PC-3 (cell line): ENCODE measurements around the gene DUSP18.

Source experiments
- CTCF ChIP-seq: fragments of 300-600 bp; sonication (generic); conservative IDR thresholded peaks from 2 replicates; pipeline ENCODE4 v1.5.1; 2017; ENCODE audit warnings: antibody characterized with exemption, low read depth, mild to moderate bottlenecking, low read length
- EZH2 ChIP-seq: fragments of 300-600 bp; sonication (generic); IDR thresholded peaks from one replicate; pipeline ENCODE4 v1.6.1; 2017; ENCODE audit warnings: antibody characterized with exemption, mild to moderate bottlenecking, low read length; ENCODE audit not compliant: unreplicated experiment
- EZH2phosphoT487 ChIP-seq: fragments of 300-600 bp; sonication (generic); IDR thresholded peaks from 2 replicates; pipeline ENCODE4 v1.6.1; 2018; ENCODE audit warnings: mild to moderate bottlenecking, antibody characterized with exemption, low read length, borderline replicate concordance

DNA sequence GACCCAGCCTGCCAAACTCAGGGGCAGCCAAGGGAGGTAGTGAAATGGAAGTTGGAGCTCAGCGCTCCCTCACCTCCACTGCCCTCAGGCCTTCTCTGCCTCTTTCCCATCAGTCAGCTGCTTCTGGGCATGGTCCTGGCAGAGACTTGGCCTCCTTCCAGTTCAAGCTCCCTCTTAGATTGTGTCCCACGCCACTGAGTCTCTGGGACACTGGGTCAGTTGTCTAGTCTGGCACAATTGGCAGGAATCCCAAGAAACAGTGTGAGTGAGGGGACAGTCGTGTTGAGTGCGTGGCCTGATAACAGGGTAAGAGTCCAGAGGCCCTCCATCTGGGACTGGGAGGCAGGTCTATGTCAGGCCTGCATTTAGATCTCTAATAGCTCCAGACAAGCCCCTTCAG, 39.2 kb downstream of the DUSP18 start:
- TF ChIP-seq EZH2: no peak
- no peak for TF ChIP-seq CTCF
- no peak for TF ChIP-seq EZH2phosphoT487
